ENCODE results near the gene ABAT.

The ABAT gene

DNA sequence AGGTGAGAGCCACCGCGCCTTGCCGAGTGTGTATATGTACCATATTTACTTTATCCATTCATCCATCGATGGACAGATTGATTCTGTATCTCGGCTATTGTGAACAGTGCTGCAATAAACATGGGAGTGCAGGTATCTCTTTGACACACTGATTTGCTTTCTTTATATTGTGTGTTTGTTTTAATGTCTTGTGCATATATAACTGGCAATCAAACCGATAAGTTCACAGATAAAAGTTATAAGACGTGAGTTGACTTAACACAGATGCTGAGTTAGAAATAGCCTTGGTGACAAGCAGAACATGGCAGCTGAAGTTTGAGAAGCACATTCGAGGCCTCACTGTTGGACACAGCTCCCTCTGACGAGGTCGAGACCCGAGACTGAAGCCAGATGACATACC is 99.8 kb downstream of the ABAT start:
- Histone ChIP-seq H3K27ac (no peak overlapping the region), H3K36me3 (replicated peaks) (no peaks in the 10 kb centered on the region), H3K4me3 (ENCODE audit: low read depth, low read length) (no peak overlapping the region), H3K27me3 (replicated peaks) (no peaks in the 10 kb centered on the region)
- in situ Hi-C loops (cut with HindIII; ENCODE audit: low pct_ligation_motif_present, low sequenced_read_pairs): no loop called here
- TF ChIP-seq CTCF (IDR thresholded peaks at IDR 0.05; ENCODE audit: low read depth, low read length, missing control alignments): no peak
- no peak for DNase-seq

DNA sequence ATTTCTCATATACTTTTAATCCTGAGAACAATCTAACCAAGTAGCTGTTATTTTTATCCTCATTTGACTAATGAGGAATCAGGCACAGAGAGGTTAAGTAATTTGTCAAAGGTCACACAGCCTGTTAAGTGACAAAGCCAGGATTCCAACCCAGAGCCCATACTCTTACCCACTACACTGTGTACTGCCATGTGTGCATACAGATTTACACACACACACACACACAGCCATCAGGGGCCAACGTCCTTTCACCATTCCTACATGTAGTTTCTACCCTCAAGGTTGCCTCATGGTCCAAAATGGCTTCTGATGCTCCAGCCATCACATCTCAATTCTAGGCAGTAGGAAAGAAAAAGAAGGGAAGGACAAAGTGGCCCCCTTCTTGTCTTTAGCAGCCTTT is 100.9 kb downstream of the ABAT start:
- H3K27ac ChIP-seq: no peak overlapping the region
- no peak for DNase-seq
- H3K27me3 ChIP-seq (replicated peaks): no peaks in the 10 kb centered on the region
- no peak overlapping the region for H3K4me3 ChIP-seq (ENCODE audit: low read depth, low read length)
- in situ Hi-C loops (cut with HindIII; ENCODE audit: low pct_ligation_motif_present, low sequenced_read_pairs): no loop called here
- H3K36me3 ChIP-seq (replicated peaks): no peaks in the 10 kb centered on the region
- no peak for TF ChIP-seq CTCF (IDR thresholded peaks at IDR 0.05; ENCODE audit: low read depth, low read length, missing control alignments)

GRCh38 chr16:8776129-8776584 is 101.7 kb downstream of the ABAT start:
- no peak overlapping the region for H3K27ac ChIP-seq
- no peaks in the 10 kb centered on the region for H3K36me3 ChIP-seq (replicated peaks)
- H3K27me3 ChIP-seq (replicated peaks): no peaks in the 10 kb centered on the region
- H3K4me3 ChIP-seq (ENCODE audit: low read depth, low read length): no peak overlapping the region
- DNase-seq: no peak
- no peak for TF ChIP-seq CTCF (IDR thresholded peaks at IDR 0.05; ENCODE audit: low read depth, low read length, missing control alignments)
- in situ Hi-C loops (cut with HindIII; ENCODE audit: low pct_ligation_motif_present, low sequenced_read_pairs): no loop called here

- Histone ChIP-seq H3K36me3 (replicated peaks) (no peaks in the 10 kb centered on the region), H3K27ac (no peak overlapping the region), H3K27me3 (replicated peaks) (no peaks in the 10 kb centered on the region), H3K4me3 (ENCODE audit: low read depth, low read length) (no peak overlapping the region)
- TF ChIP-seq CTCF (IDR thresholded peaks at IDR 0.05; ENCODE audit: low read depth, low read length, missing control alignments): no peak
- in situ Hi-C loops (cut with HindIII; ENCODE audit: low pct_ligation_motif_present, low sequenced_read_pairs): no loop called here
- DNase-seq: no peak
These were observed 102.8 kb downstream of the ABAT start for GRCh38 chr16:8777217-8777616.

DNA sequence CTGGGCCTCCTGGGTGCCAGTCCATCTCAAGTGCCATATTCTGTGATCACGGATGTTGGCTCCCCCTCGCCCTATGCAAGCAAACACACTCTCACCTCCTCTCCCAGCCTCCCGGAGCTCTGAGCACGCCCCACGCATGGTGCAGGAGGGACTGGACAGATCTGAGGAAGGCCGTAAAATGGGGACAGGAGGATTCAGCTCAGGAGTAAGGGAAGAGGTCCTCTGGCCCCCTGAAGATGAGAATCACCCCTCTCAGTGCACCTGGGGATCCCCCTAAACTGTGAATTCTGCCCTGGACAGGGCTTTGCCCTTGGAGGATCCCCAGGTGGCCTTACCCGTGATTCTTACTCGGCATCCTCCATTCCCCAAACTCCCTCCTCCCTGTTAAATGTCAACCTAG is 107.4 kb downstream of the ABAT start:
- no peak for TF ChIP-seq CTCF (IDR thresholded peaks at IDR 0.05; ENCODE audit: low read depth, low read length, missing control alignments)
- Histone ChIP-seq H3K36me3 (replicated peaks) (no peaks in the 10 kb centered on the region), H3K27ac (no peak overlapping the region), H3K4me3 (ENCODE audit: low read depth, low read length) (no peak overlapping the region), H3K27me3 (replicated peaks) (no peaks in the 10 kb centered on the region)
- in situ Hi-C loops (cut with HindIII; ENCODE audit: low pct_ligation_motif_present, low sequenced_read_pairs): no loop called here
- no peak for DNase-seq

DNA sequence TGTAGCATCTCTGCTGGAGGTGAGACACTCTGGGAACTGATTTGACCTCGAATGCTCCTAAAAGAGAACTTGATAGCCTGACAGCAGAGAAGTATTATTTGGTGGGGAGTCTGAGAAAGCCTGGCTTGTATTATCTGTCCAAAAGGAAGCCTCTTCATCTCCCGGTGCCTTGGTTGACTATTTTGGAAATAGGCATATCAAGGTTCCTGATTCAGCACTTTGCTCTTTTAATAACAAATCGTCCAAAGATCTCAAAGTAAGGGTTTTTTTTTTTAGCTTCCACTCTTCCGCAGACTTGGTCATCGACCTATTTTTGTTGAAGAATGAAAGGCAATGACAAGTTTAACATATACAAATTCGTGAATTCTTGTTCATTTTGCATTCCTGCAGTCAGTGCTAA is 108.3 kb downstream of the ABAT start:
- Histone ChIP-seq H3K27me3 (replicated peaks) (no peaks in the 10 kb centered on the region), H3K4me3 (ENCODE audit: low read depth, low read length) (no peak overlapping the region), H3K36me3 (replicated peaks) (no peaks in the 10 kb centered on the region), H3K27ac (no peak overlapping the region)
- no peak for TF ChIP-seq CTCF (IDR thresholded peaks at IDR 0.05; ENCODE audit: low read depth, low read length, missing control alignments)
- DNase-seq: no peak
- in situ Hi-C loops (cut with HindIII; ENCODE audit: low pct_ligation_motif_present, low sequenced_read_pairs): no loop called here
